ENCODE results near the gene JMJD6. TPM values are rescaled to one million over a fixed set of nuclear protein-coding genes. Genes with fewer than 3 reads are reported as not detected.
"Not testable (repeated sequence)": the region's sequence is repeated elsewhere in the genome, so short reads cannot be mapped to it uniquely, and the experiment has no call there.

The JMJD6 gene
- total RNA-seq, 1 experiment from 2014 or later: 36.4 TPM

DNA sequence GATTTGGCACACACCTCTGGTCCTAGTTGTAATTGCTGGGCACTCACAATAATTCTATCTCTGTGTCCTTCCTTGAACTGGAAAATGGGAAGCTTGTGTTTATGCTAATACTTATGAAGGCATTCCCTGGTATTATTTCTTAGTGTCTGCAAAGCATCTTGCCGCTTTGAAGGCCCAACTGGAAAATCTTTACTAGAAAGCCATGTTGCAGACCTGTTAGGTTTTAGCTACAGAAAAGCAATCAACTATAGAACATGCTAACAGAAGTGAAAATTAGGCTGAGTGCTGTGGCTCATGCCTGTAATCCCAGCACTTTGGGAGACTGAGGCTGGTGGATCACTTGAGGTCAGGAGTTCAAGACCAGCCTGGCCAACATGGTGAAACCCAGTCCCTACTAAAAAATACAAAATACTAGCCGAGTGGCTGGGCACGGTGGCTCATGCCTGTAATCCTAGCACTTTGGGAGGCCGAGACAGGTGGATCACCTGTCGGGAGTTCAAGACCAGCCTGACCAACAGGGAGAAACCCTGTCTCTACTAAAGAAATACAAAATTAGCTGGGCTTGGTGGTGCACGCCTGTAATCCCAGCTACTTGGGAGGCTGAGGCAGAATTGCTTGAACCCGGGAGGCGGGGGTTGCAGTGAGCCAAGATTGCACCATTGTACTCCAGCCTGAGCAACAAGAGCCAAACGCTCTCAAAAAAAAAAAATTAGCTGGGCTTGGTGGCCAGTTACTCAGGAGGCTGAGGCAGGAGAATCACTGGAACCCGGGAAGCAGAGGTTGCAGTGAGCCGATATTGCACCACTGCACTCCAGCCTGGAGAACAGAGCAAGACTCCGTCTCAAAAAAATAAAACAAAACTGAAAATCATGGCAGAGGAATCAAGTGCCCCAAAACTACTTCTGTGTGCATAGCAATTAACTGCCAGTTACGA lies 5.7 kb upstream of the JMJD6 start:
- H3K4me1 ChIP-seq; H3K9me3 ChIP-seq (replicated peaks); H3K4me3 ChIP-seq; H3K27ac ChIP-seq; H3K27me3 ChIP-seq: not testable (repeated sequence)
- peaks cover 59% of the 10 kb centered on the region for H3K36me3 ChIP-seq
- peak in 1 of 2 experiments; percentile 33 for DNase-seq

DNA sequence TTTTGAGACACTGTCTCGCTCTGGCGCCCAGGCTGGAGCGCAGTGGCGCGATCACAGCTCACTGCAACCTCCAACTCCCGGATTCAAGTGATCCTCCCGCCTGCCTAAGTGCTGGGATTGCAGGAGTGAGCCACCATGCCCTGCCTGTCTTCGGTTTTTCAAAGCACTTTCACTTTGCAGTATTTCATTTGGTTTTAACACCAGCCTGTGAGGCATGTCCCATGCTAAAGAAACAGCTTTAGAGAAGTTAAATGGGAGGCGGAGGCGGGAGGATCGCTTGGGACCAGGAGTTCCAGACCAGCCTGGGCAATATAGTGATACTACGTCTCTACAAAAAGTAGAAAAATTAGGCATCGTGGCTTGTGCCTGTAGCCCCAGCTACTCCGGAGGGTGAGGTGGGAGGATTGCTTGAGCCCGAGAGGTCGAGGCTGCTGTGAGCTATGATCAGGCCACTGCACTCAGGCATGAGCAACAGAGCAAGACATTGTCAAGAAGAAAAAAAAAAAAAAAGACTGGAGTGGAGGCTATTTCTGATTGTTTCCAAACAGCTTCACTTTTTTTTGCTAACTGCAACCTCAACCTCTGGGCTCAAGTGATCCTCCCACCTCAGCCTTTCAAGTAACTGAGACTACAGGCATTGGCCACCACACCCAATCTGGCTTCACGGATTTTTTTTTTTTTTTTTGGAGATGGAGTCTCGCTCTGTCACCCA lies 1.5 kb upstream of the JMJD6 start:
- no peak for DNase-seq
- Histone ChIP-seq H3K4me3 (peak overlapping the region; percentile 97), H3K27me3 (no peaks in the 10 kb centered on the region), H3K4me1 (no peaks in the 10 kb centered on the region; the same call in 1 of the 2 replicates), H3K27ac (no peak overlapping the region), H3K9me3 (replicated peaks) (no peaks in the 10 kb centered on the region), H3K36me3 (peaks cover 42% of the 10 kb centered on the region)

DNA sequence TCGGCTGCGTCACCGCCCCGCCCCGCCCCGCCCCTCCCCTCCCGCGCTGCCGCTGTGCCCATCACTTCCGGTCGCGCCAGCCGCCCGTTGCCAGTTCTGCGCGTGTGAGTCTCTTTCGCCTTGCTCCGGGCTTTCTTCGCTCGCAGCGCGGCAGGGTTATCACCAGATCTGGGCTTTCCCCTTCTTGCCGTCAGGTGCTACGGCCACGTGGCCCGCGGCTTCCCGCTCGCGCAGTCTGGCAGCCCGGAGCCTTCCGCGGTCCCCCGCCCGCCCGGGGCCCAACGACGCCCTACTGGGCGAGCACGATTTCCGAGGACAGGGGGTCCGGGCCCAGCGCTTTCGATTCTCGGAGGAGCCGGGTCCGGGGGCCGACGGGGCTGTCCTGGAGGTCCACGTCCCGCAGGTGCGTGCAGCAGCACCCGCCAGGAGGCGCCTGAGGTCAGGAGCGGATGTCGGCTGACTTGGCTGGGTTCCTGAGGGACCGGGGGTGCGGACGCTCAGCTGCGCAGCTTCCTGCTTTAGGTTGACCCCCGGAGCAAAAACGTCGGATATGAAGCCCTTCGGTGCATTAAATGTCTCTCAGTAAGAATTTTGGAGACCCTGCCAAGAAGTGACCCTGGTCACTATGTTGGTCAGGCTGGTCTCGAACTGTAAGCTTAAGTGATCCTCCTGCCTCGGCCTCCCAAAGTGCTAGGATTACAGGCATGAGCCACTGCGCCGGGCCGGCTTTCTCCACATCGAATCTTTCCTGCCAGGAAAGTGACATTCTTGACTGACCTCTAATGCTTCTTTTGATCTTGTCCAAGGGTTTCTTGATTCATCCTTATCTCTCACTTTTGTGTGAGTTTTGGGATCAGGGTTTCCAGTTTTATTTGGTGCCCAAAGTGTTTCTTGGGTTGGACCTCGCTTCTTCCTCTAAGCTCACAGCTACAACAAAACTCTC lies 641 bp upstream of the JMJD6 start, which contains the start of gene METTL23:
Gene METTL23, plus strand, starts transcription at position 64 of the 943 bp plus-strand sequence. CDS start 2,872 bp downstream, outside the sequence.
- peak; percentile 85 to 88 for DNase-seq
- H3K27me3 ChIP-seq: no peaks in the 10 kb centered on the region

DNA sequence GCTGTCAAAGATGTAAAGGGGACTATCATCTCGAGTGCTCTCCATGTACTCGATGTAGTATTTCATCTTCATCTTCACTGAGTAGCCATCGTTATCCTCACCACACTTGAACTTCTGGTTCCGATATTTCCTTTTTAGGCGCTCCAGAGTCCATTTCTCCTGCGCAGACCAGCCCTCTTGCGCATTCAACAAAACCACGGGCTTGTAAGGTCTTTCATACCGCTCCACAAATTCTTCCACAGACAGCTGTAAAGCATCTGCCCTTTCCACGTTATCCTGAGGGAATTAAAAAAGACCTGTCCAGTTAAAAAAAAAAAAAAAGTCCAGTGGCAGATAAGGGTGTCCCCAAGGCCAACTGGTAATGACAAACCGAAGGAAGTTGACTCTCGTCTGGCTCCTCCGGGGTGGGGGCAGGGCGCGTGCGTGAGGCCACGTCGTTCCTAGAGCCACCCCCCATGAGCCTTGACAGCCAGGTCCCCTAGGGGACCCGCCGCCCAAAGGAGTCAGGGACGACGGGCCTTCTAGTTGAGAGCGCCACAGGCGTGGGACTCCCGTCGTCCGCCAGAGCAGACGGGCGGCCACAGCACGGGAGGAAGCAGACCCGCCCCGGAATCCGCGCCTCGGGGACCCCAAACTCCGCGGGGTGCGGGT lies 701 bp downstream of the JMJD6 start:
- Histone ChIP-seq H3K4me1 (no peaks in the 10 kb centered on the region), H3K4me3 (peak overlapping the region; percentile 97), H3K27me3 (no peaks in the 10 kb centered on the region), H3K27ac (peak overlapping the region; percentile 85), H3K36me3 (peaks cover 42% of the 10 kb centered on the region), H3K9me3 (replicated peaks) (no peaks in the 10 kb centered on the region)
- peak; percentile 63 to 72 for DNase-seq

More for the DNA sequence above, 641 bp upstream of the JMJD6 start, which contains the start of gene METTL23:
- Histone ChIP-seq H3K4me1 (no peaks in the 10 kb centered on the region), H3K4me3 (peak within 1 kb of the TSS; percentile 97), H3K36me3 (peaks cover 38% of the 10 kb centered on the region), H3K27ac (peak within 1 kb of the TSS; percentile 85), H3K9me3 (replicated peaks) (no peaks in the 10 kb centered on the region)

DNA sequence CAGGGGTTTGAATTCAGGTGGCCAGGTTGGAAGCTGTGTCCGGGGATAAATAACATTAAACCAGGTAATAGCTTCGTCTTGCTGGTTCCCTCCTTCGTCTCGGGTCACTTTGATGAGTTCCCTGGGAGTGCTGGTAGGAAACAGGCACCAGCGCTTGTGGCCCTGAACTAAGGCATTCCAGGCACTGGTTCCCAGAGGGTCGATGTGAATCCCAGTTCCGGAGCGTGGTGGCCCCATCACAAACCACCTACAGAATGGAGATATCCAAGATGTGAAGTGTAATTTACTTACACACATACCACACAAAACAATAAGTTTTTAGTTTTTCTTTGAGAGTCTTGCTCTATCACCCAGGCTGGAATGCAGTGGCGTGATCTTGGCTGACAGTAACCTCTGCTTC lies 2.6 kb downstream of the JMJD6 start:
- Histone ChIP-seq H3K9me3 (replicated peaks) (no peaks in the 10 kb centered on the region), H3K36me3 (peaks cover 58% of the 10 kb centered on the region), H3K4me3 (no peak overlapping the region), H3K27ac (no peak overlapping the region), H3K27me3 (no peaks in the 10 kb centered on the region), H3K4me1 (no peaks in the 10 kb centered on the region)
- no peak for DNase-seq

GRCh38 chr17:76722977-76723376 lies 3.4 kb downstream of the JMJD6 start:
- peaks cover 66% of the 10 kb centered on the region for H3K36me3 ChIP-seq
- not testable (repeated sequence) for H3K4me3 ChIP-seq; H3K27me3 ChIP-seq; H3K4me1 ChIP-seq; H3K9me3 ChIP-seq (replicated peaks); H3K27ac ChIP-seq; DNase-seq

DNA sequence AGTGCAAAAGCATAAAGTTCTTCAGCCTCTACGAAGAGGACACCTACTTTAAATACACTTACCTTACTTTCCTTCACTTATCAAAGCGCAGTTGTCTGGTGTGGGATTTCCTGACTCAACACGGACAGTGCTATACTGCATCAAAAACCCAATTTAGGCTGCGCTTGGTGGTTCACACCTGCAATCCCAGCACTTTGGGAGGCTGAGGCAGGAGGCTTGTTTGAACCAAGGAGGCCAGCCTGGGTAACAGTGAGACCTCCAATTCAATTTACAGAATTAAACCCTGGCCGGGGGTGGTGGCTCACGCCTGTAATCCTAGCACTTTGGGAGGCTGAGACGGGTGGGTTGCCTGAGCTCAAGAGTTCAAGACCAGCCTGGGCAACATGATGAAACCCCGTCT lies 4.1 kb downstream of the JMJD6 start:
- no peak overlapping the region for H3K4me3 ChIP-seq

GRCh38 chr17:76721463-76721862 lies 4.9 kb downstream of the JMJD6 start:
- no peaks in the 10 kb centered on the region for H3K9me3 ChIP-seq (replicated peaks)
- H3K27ac ChIP-seq: no peak overlapping the region
- DNase-seq: no peak
- no peak overlapping the region for H3K4me3 ChIP-seq
- H3K4me1 ChIP-seq: no peaks in the 10 kb centered on the region
- no peaks in the 10 kb centered on the region for H3K27me3 ChIP-seq
- H3K36me3 ChIP-seq: peaks cover 79% of the 10 kb centered on the region

More for the DNA sequence above, 4.1 kb downstream of the JMJD6 start:
- no peak overlapping the region for H3K27ac ChIP-seq
- DNase-seq: no peak
- peaks cover 71% of the 10 kb centered on the region for H3K36me3 ChIP-seq
- H3K4me1 ChIP-seq: no peaks in the 10 kb centered on the region
- H3K9me3 ChIP-seq (replicated peaks): no peaks in the 10 kb centered on the region
- no peaks in the 10 kb centered on the region for H3K27me3 ChIP-seq

DNA sequence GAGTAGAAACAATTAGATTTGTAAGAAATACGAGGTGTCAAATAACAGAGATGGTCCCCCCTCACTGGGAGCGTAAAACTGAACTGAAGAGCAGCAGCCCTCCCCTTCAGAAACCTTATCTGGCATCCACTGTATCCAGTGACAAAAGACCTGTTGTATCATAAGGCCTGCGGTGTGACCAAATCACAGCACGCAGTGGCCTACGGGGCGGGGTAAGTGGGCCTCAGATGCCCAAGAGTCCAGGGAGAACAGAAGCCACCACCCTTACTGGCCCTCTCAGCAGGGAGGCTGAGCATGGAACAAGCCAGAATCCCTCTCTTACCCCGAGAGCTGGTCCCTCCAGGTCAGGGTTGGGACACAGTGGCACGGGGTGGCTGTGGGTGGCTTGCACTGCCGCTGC lies 5.5 kb downstream of the JMJD6 start:
- Histone ChIP-seq H3K4me1 (no peaks in the 10 kb centered on the region), H3K27ac (no peak overlapping the region), H3K4me3 (no peak overlapping the region), H3K36me3 (peaks cover 85% of the 10 kb centered on the region), H3K27me3 (no peaks in the 10 kb centered on the region), H3K9me3 (replicated peaks) (no peaks in the 10 kb centered on the region)
- DNase-seq: no peak

DNA sequence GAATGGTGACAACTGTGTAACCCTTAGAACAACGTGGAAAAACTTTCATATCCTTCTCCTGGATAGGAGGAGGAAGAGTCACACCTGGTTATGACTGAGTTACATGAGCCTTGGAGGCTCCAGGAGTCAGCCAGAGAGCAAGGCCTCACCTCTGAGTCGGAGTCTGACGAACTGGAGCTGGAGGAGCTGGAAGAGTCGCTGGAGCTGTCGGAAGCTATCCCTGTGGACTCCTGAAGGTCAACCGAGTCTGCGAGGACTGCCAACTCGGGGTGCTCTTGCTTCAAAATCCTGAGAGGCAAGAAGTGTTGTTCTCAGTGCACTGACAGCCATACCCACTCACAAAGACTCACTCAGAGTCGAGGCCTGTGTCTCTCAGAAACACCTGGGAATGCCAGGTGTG lies 6.2 kb downstream of the JMJD6 start:
- peaks cover 89% of the 10 kb centered on the region for H3K36me3 ChIP-seq
- H3K4me1 ChIP-seq: no peaks in the 10 kb centered on the region
- H3K27ac ChIP-seq: no peak overlapping the region
- H3K4me3 ChIP-seq: no peak overlapping the region
- no peaks in the 10 kb centered on the region for H3K9me3 ChIP-seq (replicated peaks)
- H3K27me3 ChIP-seq: no peaks in the 10 kb centered on the region
- DNase-seq: no peak

GRCh38 chr17:76718516-76718915 lies 7.9 kb downstream of the JMJD6 start:
- Histone ChIP-seq H3K4me1 (no peaks in the 10 kb centered on the region), H3K9me3 (replicated peaks) (no peaks in the 10 kb centered on the region), H3K27me3 (no peaks in the 10 kb centered on the region), H3K4me3 (no peak overlapping the region), H3K27ac (no peak overlapping the region), H3K36me3 (peaks cover 81% of the 10 kb centered on the region)
- no peak for DNase-seq

DNA sequence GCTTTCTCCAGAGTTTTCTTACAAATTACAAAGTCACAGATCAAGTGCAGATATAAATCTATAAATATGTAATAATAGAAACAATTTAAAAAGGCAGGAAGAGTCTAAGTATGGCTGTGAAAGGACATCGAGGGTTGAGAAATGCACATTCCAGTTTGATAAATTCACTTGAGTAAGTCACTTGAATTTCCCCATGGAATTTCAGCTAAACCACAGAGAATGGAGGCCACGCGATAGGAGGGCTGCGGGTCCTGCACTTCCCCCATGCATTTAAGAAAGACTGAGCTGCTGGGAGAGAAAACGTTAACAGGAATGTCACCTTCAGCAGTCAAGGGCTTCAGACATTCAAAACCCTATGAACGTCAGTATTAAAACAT lies 9.6 kb downstream of the JMJD6 start:
- Histone ChIP-seq H3K9me3 (replicated peaks) (no peaks in the 10 kb centered on the region), H3K27me3 (no peaks in the 10 kb centered on the region), H3K4me3 (no peak overlapping the region), H3K36me3 (peaks cover 71% of the 10 kb centered on the region), H3K4me1 (no peaks in the 10 kb centered on the region; the same call in none of the 2 replicates), H3K27ac (no peak overlapping the region)
- no peak for DNase-seq

DNA sequence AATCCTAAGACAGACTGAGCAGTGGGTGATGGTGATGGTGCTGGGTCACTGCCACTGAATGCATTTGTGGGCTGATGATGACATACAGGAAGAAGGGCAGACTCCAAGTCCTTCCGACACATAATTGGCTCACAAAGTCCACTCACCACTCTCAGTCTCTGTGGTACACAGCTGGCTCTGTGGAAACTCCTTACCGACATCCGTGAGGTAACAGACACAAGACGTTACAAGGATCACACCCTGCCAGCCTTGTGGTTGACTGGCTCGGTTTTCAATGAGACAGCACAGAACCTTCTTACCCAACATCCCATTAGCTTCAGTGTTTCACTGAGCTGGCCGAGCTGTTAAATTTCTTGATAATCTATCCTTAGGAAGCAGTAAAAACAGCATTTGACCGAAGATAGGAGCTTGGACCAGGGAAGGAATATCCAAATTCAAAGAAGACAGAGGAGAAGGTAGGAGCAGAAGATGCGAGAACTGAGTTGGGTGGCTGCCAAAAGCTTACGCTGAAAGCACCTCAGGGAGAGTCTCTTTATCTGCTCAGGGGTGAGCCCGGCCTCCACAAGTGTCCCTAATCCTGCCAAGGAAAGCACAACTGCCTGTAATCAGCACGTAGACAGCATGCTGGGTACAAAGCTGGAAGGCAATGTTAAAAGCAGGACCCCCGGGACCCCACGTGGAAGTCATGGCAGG lies 10.1 kb downstream of the JMJD6 start:
- no peak for DNase-seq
- no peak overlapping the region for H3K4me3 ChIP-seq
- H3K27ac ChIP-seq: no peak overlapping the region
- H3K4me1 ChIP-seq: peaks cover 5% of the 10 kb centered on the region
- H3K27me3 ChIP-seq: no peaks in the 10 kb centered on the region
- no peaks in the 10 kb centered on the region for H3K9me3 ChIP-seq (replicated peaks)
- H3K36me3 ChIP-seq: peaks cover 65% of the 10 kb centered on the region
